OCI-LY7 (cell line): ENCODE results near the gene IPO4.
"Not testable (repeated sequence)": the region's sequence is repeated elsewhere in the genome, so short reads cannot be mapped to it uniquely, and the experiment has no call there.

Experiments used
- EZH2phosphoT487 ChIP-seq: fragments of 200-600 bp; sonication (generic); IDR thresholded peaks from 2 replicates; pipeline ENCODE4 v1.6.1; 2018; ENCODE audit warnings: low read depth, borderline replicate concordance, mild to moderate bottlenecking, mixed run types, antibody characterized with exemption, low read length, moderate library complexity, mixed read lengths
- TF ChIP-seq, protein P1 (sequence below): fragments of 200-600 bp; sonication (generic); conservative IDR thresholded peaks from 2 replicates; pipeline ENCODE4 v1.5.1; 2014; ENCODE audit warnings: mild to moderate bottlenecking, antibody characterized with exemption, low read length, moderate library complexity, mixed read lengths

DNA sequence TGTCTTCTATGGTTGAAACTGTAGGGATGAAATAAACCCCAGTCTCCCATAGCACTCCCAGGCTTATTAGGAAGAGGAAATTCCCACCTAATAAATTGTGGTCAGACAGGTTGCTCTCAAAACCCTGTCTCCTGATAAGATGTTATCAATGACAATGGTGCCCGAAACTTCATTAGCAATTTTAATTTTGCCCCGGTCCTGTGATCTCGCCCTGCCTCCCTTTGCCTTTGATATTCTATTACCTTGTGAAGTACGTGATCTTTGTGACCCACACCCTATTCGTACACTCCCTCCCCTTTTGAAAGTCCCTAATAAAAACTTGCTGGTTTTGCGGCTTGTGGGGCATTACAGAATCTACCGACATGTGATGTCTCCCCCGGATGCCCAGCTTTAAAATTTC lies 13.9 kb upstream of the IPO4 start:
- TF ChIP-seq, protein P1, sequence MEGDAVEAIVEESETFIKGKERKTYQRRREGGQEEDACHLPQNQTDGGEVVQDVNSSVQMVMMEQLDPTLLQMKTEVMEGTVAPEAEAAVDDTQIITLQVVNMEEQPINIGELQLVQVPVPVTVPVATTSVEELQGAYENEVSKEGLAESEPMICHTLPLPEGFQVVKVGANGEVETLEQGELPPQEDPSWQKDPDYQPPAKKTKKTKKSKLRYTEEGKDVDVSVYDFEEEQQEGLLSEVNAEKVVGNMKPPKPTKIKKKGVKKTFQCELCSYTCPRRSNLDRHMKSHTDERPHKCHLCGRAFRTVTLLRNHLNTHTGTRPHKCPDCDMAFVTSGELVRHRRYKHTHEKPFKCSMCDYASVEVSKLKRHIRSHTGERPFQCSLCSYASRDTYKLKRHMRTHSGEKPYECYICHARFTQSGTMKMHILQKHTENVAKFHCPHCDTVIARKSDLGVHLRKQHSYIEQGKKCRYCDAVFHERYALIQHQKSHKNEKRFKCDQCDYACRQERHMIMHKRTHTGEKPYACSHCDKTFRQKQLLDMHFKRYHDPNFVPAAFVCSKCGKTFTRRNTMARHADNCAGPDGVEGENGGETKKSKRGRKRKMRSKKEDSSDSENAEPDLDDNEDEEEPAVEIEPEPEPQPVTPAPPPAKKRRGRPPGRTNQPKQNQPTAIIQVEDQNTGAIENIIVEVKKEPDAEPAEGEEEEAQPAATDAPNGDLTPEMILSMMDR, result not testable (repeated sequence)
- TF ChIP-seq EZH2phosphoT487, result not testable (repeated sequence)
